Panc1 (cell line): ENCODE measurements around the gene TMED6.

Source experiments
- CTCF ChIP-seq: fragments of 450-650 bp; IDR thresholded peaks from 2 replicates; pipeline ENCODE4 v1.5.1; 2017; ENCODE audit warnings: mild to moderate bottlenecking
- TCF7L2 ChIP-seq: IDR thresholded peaks from 2 replicates; pipeline ENCODE4 v1.6.1; 2011; ENCODE audit warnings: mild to moderate bottlenecking, low read depth, low read length, inconsistent platforms

- TF ChIP-seq TCF7L2 (no peak), CTCF (no peak)
Observed at GRCh38 chr16:69319826-69320739, 31.5 kb downstream of the TMED6 start.
